Stomach (tissue), 4 donors: Measurements from ENCODE around the gene WDR17.

ENCODE experiments used
- POLR2A ChIP-seq, 4 donors: fragments of 450-650 bp; IDR thresholded peaks; one replicate each; pipeline ENCODE4 v1.6.1; 2016; ENCODE audit warnings: antibody characterized with exemption in 4 of 4, control low read depth in 2 of 4, mild to moderate bottlenecking in 1 of 4, moderate library complexity in 1 of 4
- POLR2AphosphoS5 ChIP-seq, 3 donors: sonication (generic); formaldehyde crosslinking; IDR thresholded peaks; one replicate each; pipeline ENCODE4 v1.6.1; 2016; ENCODE audit warnings: antibody characterized with exemption in 3 of 3
- TF ChIP-seq, protein P1 (sequence below), 7 experiments: fragments of 450-650 bp in 4 of 7; fragments of 200-600 bp in 3 of 7; sonication (generic) in 3 of 7; IDR thresholded peaks; one replicate each; pipeline ENCODE4 v1.5.1; 2016 to 2019; ENCODE audit warnings: antibody characterized with exemption in 7 of 7, control low read depth in 2 of 7, mild to moderate bottlenecking in 1 of 7

DNA sequence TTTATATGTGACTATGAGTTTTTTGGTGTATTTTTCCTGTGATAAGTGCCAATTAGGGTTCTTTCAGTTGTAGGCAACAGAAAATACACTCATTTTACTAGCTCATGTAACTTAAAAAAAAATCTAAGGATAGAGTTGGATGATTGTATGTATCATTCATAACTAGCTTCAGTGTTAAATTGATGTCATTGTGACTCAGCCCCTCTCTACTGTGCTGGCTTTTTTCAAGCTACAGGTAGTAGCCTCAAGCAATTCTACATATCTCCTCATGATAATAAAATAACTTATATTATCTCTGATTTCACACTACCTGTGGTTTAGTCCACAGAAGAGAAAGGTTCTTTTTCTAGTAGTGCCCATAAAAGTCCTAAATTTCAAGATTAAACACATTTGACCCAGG, 11.9 kb downstream of the WDR17 start:
- TF ChIP-seq, protein P1, sequence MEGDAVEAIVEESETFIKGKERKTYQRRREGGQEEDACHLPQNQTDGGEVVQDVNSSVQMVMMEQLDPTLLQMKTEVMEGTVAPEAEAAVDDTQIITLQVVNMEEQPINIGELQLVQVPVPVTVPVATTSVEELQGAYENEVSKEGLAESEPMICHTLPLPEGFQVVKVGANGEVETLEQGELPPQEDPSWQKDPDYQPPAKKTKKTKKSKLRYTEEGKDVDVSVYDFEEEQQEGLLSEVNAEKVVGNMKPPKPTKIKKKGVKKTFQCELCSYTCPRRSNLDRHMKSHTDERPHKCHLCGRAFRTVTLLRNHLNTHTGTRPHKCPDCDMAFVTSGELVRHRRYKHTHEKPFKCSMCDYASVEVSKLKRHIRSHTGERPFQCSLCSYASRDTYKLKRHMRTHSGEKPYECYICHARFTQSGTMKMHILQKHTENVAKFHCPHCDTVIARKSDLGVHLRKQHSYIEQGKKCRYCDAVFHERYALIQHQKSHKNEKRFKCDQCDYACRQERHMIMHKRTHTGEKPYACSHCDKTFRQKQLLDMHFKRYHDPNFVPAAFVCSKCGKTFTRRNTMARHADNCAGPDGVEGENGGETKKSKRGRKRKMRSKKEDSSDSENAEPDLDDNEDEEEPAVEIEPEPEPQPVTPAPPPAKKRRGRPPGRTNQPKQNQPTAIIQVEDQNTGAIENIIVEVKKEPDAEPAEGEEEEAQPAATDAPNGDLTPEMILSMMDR (IDR thresholded peaks at IDR 0.05), result no peak
- TF ChIP-seq POLR2AphosphoS5 (IDR thresholded peaks at IDR 0.05), result no peak
- no peak for TF ChIP-seq POLR2A (IDR thresholded peaks at IDR 0.05)
